OCI-LY1 (cell line): ENCODE results near the gene TGFBR2.
A peak's percentile ranks its signal among the peaks of the same experiment; 100 is the strongest.

Experiments used
- H2AFZ ChIP-seq: fragments of 200-600 bp; sonication (generic), shearing (Covaris generic); 2 replicates; pipeline ENCODE4 v1.6.0; 2014; ENCODE audit warnings: antibody characterized with exemption, mild to moderate bottlenecking, low read length
- H3F3A ChIP-seq: fragments of 200-600 bp; sonication (generic), shearing (Covaris generic); 2 replicates; pipeline ENCODE4 v1.6.0; 2014; ENCODE audit warnings: mild to moderate bottlenecking, antibody characterized with exemption, low read length, moderate library complexity; ENCODE audit not compliant: insufficient read depth
- H3K27ac ChIP-seq: fragments of 200-600 bp; sonication (generic); 2 replicates; pipeline ENCODE4 v1.5.1; 2014; ENCODE audit warnings: low read length, mixed run types, mild to moderate bottlenecking, low read depth; ENCODE audit not compliant: poor library complexity, severe bottlenecking
- H3K27me3 ChIP-seq: fragments of 200-600 bp; sonication (generic); 2 replicates; pipeline ENCODE4 v1.6.0; 2014; ENCODE audit warnings: antibody characterized with exemption, mild to moderate bottlenecking, low read length, moderate library complexity; ENCODE audit not compliant: insufficient read depth
- H3K36me3 ChIP-seq: fragments of 200-600 bp; sonication (generic); 2 replicates; pipeline ENCODE4 v1.6.1; 2014; ENCODE audit warnings: mild to moderate bottlenecking, antibody characterized with exemption, low read length, moderate library complexity, mixed read lengths; ENCODE audit not compliant: insufficient read depth
- H3K4me1 ChIP-seq: fragments of 200-600 bp; sonication (generic); 2 replicates; pipeline ENCODE4 v1.5.1; 2014; ENCODE audit warnings: mild to moderate bottlenecking, low read length, moderate library complexity; ENCODE audit not compliant: insufficient read depth, severe bottlenecking
- H3K4me2 ChIP-seq: fragments of 200-600 bp; sonication (generic), shearing (Covaris generic); 2 replicates; pipeline ENCODE4 v1.6.1; 2014; ENCODE audit warnings: low read length
- H3K4me3 ChIP-seq: fragments of 200-600 bp; sonication (generic); 2 replicates; pipeline ENCODE4 v1.5.1; 2014; ENCODE audit warnings: low read length, low read depth, mild to moderate bottlenecking, mixed read lengths; ENCODE audit not compliant: poor library complexity, severe bottlenecking
- H3K79me2 ChIP-seq: fragments of 200-600 bp; shearing (Covaris generic); 2 replicates; pipeline ENCODE4 v1.6.1; 2016; ENCODE audit warnings: mixed run types, low read length, mixed read lengths; ENCODE audit not compliant: insufficient read depth
- H3K9ac ChIP-seq: fragments of 200-600 bp; sonication (generic), shearing (Covaris generic); 2 replicates; pipeline ENCODE4 v1.6.1; 2014; ENCODE audit warnings: mild to moderate bottlenecking, low read length, mixed read lengths
- H3K9me2 ChIP-seq: fragments of 200-600 bp; sonication (generic), shearing (Covaris generic); 2 replicates; pipeline ENCODE4 v1.6.1; 2014; ENCODE audit warnings: low read depth, mild to moderate bottlenecking, low read length, mixed read lengths
- H3K9me3 ChIP-seq: fragments of 200-600 bp; shearing (Covaris generic); 2 replicates; pipeline ENCODE4 v1.6.1; 2014; ENCODE audit warnings: low read length, mixed read lengths
- H4K20me1 ChIP-seq: fragments of 200-600 bp; sonication (generic), shearing (Covaris generic); 2 replicates; pipeline ENCODE4 v1.6.0; 2016; ENCODE audit warnings: mild to moderate bottlenecking, low read length; ENCODE audit not compliant: insufficient read depth
- EZH2 ChIP-seq: fragments of 200-600 bp; sonication (generic), shearing (Covaris generic); IDR thresholded peaks from 2 replicates; pipeline ENCODE4 v1.8.0; 2017; ENCODE audit warnings: borderline replicate concordance, mixed run types, mild to moderate bottlenecking, antibody characterized with exemption, low read length, moderate library complexity, mixed read lengths
- TF ChIP-seq, protein P1 (sequence below): fragments of 200-600 bp; sonication (generic), shearing (Covaris generic); IDR thresholded peaks from 2 replicates; pipeline ENCODE4 v1.5.1; 2017; ENCODE audit warnings: mild to moderate bottlenecking, antibody characterized with exemption, low read length, moderate library complexity, mixed read lengths

Gene TGFBR2

DNA sequence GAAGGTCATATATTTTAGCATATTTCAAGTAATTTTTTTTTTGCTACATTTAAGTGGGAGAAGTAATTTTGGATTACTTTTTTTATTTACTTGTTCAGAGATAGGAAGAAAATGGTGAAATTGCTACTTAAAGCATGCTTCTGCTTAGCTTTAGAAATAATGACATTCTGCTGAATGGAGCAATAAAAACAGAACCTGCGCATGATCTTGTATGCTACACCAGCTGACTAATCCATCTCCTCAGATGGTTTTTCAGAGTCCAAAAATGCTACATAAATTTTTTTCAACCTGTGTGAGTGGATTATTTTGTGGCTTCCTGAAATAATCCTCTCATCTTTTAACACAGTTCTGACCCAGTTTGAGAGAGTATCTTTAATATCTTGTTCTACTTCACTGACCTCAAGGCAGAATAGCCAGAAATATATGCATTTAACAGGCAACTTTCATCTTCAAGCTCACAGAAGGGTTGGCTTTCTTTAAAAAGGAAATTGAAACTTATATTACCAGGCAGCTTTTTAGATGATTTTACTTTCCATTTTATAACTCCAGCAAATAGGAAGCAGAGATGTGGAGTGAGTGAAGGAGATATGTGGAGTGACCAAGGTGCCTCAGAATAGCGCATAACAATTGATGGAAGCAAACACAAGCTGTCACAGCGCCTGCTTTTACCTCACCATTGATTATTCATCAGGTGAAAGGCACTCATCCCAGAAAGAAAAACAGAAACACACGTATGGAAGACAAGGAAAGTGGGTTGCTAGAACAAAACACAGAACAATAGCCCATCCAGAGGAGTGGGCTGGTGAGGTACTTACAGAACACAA lies 136.6 kb downstream of the TGFBR2 start:
- Histone ChIP-seq H3F3A (no peaks in the 10 kb centered on the region), H3K79me2 (no peaks in the 10 kb centered on the region), H2AFZ (no peak overlapping the region), H3K4me3 (no peak overlapping the region), H3K36me3 (no peaks in the 10 kb centered on the region), H3K4me1 (peaks cover 3% of the 10 kb centered on the region), H3K27ac (peak overlapping the region; percentile 19), H3K9me2 (no peaks in the 10 kb centered on the region), H3K9ac (no peak overlapping the region), H3K9me3 (no peaks in the 10 kb centered on the region), H4K20me1 (no peaks in the 10 kb centered on the region), H3K27me3 (no peaks in the 10 kb centered on the region), H3K4me2 (no peak overlapping the region)
- TF ChIP-seq, protein P1, sequence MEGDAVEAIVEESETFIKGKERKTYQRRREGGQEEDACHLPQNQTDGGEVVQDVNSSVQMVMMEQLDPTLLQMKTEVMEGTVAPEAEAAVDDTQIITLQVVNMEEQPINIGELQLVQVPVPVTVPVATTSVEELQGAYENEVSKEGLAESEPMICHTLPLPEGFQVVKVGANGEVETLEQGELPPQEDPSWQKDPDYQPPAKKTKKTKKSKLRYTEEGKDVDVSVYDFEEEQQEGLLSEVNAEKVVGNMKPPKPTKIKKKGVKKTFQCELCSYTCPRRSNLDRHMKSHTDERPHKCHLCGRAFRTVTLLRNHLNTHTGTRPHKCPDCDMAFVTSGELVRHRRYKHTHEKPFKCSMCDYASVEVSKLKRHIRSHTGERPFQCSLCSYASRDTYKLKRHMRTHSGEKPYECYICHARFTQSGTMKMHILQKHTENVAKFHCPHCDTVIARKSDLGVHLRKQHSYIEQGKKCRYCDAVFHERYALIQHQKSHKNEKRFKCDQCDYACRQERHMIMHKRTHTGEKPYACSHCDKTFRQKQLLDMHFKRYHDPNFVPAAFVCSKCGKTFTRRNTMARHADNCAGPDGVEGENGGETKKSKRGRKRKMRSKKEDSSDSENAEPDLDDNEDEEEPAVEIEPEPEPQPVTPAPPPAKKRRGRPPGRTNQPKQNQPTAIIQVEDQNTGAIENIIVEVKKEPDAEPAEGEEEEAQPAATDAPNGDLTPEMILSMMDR, result no peak
- no peak for TF ChIP-seq EZH2
